SK-N-SH (cell line): Measurements from ENCODE around the gene PAX3. TPM values are rescaled to one million over a fixed set of nuclear protein-coding genes. Genes with fewer than 3 reads are reported as not detected.
A peak's percentile ranks its signal among the peaks of the same experiment; 100 is the strongest.

Experiments
- CTCF ChIA-PET: fragments of 300-600, 350-600 bp; formaldehyde crosslinking; extraction: SDS; loops from one replicate; lab custom pipeline; 2021; lab: Yijun Ruan, JAX
- POLR2A ChIA-PET: fragments of 350-600 bp; sonication (Branson Sonifier 250); formaldehyde crosslinking; extraction: SDS; loops from one replicate; lab custom pipeline; 2020; ENCODE audit warnings: antibody characterized with exemption, inconsistent platforms; lab: Yijun Ruan, JAX
- DNase-seq: peaks from one replicate; pipeline ENCODE4 v3.0.0; 2012
- H2AFZ ChIP-seq: fragments of 200-600 bp; sonication (generic); 2 replicates; pipeline ENCODE4 v1.8.1; 2016; ENCODE audit warnings: antibody characterized with exemption, mild to moderate bottlenecking, low read depth
- H3F3A ChIP-seq: fragments of 200-600 bp; sonication (generic); replicated peaks from 2 replicates; pipeline ENCODE3; 2016; ENCODE audit warnings: antibody characterized with exemption, mild to moderate bottlenecking; ENCODE audit not compliant: insufficient read depth
- H3K27ac ChIP-seq, 2 experiments: fragments of 200-500 bp in 1 of 2; fragments of 200-600 bp in 1 of 2; sonication (Bioruptor generic) in 1 of 2; sonication (generic), shearing (Covaris generic) in 1 of 2; 2 replicates each; pipeline versions ENCODE4 v1.5.1 to v1.6.1; 2014 to 2016; ENCODE audit warnings: low read depth in 2 of 2, inconsistent platforms in 1 of 2, low read length in 1 of 2, mild to moderate bottlenecking in 1 of 2, mixed read lengths in 1 of 2
- H3K27me3 ChIP-seq: fragments of 200-600 bp; sonication (generic), shearing (Covaris generic); 2 replicates; pipeline ENCODE4 v1.6.1; 2016; ENCODE audit warnings: mixed run types; ENCODE audit not compliant: insufficient read depth
- H3K36me3 ChIP-seq, 2 experiments: fragments of 200-500 bp in 1 of 2; fragments of 200-600 bp in 1 of 2; sonication (Bioruptor generic) in 1 of 2; sonication (generic) in 1 of 2; replicated peaks in 1 of 2; 2 replicates each; pipeline versions ENCODE3 to v1.5.1; 2014 to 2016; ENCODE audit warnings: low read length in 1 of 2, mild to moderate bottlenecking in 1 of 2; ENCODE audit not compliant: insufficient read depth in 2 of 2, control insufficient read depth in 1 of 2
- H3K4me1 ChIP-seq, 2 experiments: fragments of 200-500 bp in 1 of 2; fragments of 200-600 bp in 1 of 2; sonication (Bioruptor generic) in 1 of 2; sonication (generic), shearing (Covaris generic) in 1 of 2; 2 replicates each; pipeline versions ENCODE4 v1.5.1 to v1.6.1; 2014 to 2016; ENCODE audit warnings: low read depth in 1 of 2, low read length in 1 of 2, mixed run types in 1 of 2; ENCODE audit not compliant: insufficient read depth in 2 of 2, control insufficient read depth in 1 of 2
- H3K4me2 ChIP-seq: fragments of 200-600 bp; sonication (generic), shearing (Covaris generic); 2 replicates; pipeline ENCODE4 v1.6.1; 2017; ENCODE audit warnings: mixed run types
- H3K4me3 ChIP-seq, 2 experiments: fragments of 200-500 bp in 1 of 2; fragments of 200-600 bp in 1 of 2; sonication (Bioruptor generic) in 1 of 2; sonication (generic), shearing (Covaris generic) in 1 of 2; 2 replicates each; pipeline versions ENCODE4 v1.5.1 to v1.8.1; 2014 to 2016; ENCODE audit warnings: low read depth in 2 of 2, inconsistent platforms in 1 of 2, low read length in 1 of 2, mild to moderate bottlenecking in 1 of 2, mixed read lengths in 1 of 2, moderate library complexity in 1 of 2
- H3K79me2 ChIP-seq: fragments of 200-600 bp; sonication (generic); 2 replicates; pipeline ENCODE4 v1.8.1; 2017; ENCODE audit warnings: mild to moderate bottlenecking; ENCODE audit not compliant: insufficient read depth
- H3K9ac ChIP-seq: fragments of 200-600 bp; sonication (generic); 2 replicates; pipeline ENCODE4 v1.6.1; 2017; ENCODE audit warnings: mixed run types
- H3K9me2 ChIP-seq: fragments of 200-600 bp; sonication (generic); 2 replicates; pipeline ENCODE4 v1.6.1; 2017; ENCODE audit warnings: mixed run types
- H3K9me3 ChIP-seq: fragments of 200-600 bp; sonication (generic); 2 replicates; pipeline ENCODE4 v1.6.1; 2017; ENCODE audit warnings: mixed run types, mild to moderate bottlenecking, moderate library complexity
- H4K20me1 ChIP-seq: fragments of 200-600 bp; sonication (generic); 2 replicates; pipeline ENCODE4 v1.6.1; 2017; ENCODE audit warnings: mild to moderate bottlenecking, mixed run types; ENCODE audit not compliant: insufficient read depth
- CHD2 ChIP-seq: fragments of 150-350 bp; IDR thresholded peaks from 2 replicates; pipeline ENCODE4 v1.6.1; 2018; ENCODE audit warnings: low read length; ENCODE audit not compliant: partially characterized antibody
- GABPA ChIP-seq: IDR thresholded peaks from 2 replicates; pipeline ENCODE4 v1.4.0; 2012; ENCODE audit warnings: low read depth, mild to moderate bottlenecking
- MXI1 ChIP-seq: IDR thresholded peaks from 2 replicates; pipeline ENCODE4 v1.6.1; 2012; ENCODE audit warnings: mild to moderate bottlenecking, low read depth, low read length, improper control_type of control experiment
- NFIC ChIP-seq: IDR thresholded peaks from 2 replicates; pipeline ENCODE4 v1.4.0; 2012; ENCODE audit warnings: borderline replicate concordance
- NRF1 ChIP-seq: IDR thresholded peaks from 2 replicates; pipeline ENCODE4 v1.6.1; 2012; ENCODE audit warnings: low read depth, mild to moderate bottlenecking, low read length
- RXRA ChIP-seq: IDR thresholded peaks from 2 replicates; pipeline ENCODE4 v1.4.0; 2012; ENCODE audit warnings: low read depth, mild to moderate bottlenecking, borderline replicate concordance
- SIN3A ChIP-seq: IDR thresholded peaks from 2 replicates; pipeline ENCODE4 v1.6.1; 2012; ENCODE audit warnings: low read depth, mild to moderate bottlenecking, low read length, moderate library complexity, borderline replicate concordance
- SMC3 ChIP-seq: IDR thresholded peaks from 2 replicates; pipeline ENCODE4 v1.6.1; 2012; ENCODE audit warnings: low read depth, low read length, improper control_type of control experiment
- TAF1 ChIP-seq: IDR thresholded peaks from 2 replicates; pipeline ENCODE4 v1.6.1; 2012; ENCODE audit warnings: low read depth, mild to moderate bottlenecking, low read length, moderate library complexity, borderline replicate concordance
- TCF12 ChIP-seq: IDR thresholded peaks from 2 replicates; pipeline ENCODE4 v1.4.0; 2012
- YY1 ChIP-seq: IDR thresholded peaks from 2 replicates; pipeline ENCODE4 v1.4.0; 2012; ENCODE audit warnings: low read depth, mild to moderate bottlenecking
- WGBS: methylation state at CpG from one replicate; pipeline ENCODE4 v1.1.6; 2017; ENCODE audit warnings: low lambda C conversion rate; 5-methylcytosine and 5-hydroxymethylcytosine counted together
- polyA plus RNA-seq, 3 experiments: library from polyadenylated mRNA; depleted of rRNA; stranded (reverse); fragments of >200 nt; gene quantifications; 2 replicates each; pipeline ENCODE4 v1.2.3, GENCODE V29; 2012
- TF ChIP-seq, protein P1 (sequence below): fragments of 150-350 bp; IDR thresholded peaks from 2 replicates; pipeline ENCODE4 v1.6.1; 2017; ENCODE audit warnings: antibody characterized with exemption, low read length, low read depth, borderline replicate concordance
- TF ChIP-seq, protein P2 (sequence below): fragments of 150-350 bp; IDR thresholded peaks from 2 replicates; pipeline ENCODE4 v1.6.1; 2016; ENCODE audit warnings: mild to moderate bottlenecking, low read depth, low read length
- TF ChIP-seq, protein P3 (sequence below): IDR thresholded peaks from 2 replicates; pipeline ENCODE4 v1.6.1; 2012; ENCODE audit warnings: mild to moderate bottlenecking, low read depth, low read length, moderate library complexity

PAX3 gene
- polyA plus RNA-seq, 1 of the 3 experiments (the other 2 are of a cell fraction), result not detected

DNA sequence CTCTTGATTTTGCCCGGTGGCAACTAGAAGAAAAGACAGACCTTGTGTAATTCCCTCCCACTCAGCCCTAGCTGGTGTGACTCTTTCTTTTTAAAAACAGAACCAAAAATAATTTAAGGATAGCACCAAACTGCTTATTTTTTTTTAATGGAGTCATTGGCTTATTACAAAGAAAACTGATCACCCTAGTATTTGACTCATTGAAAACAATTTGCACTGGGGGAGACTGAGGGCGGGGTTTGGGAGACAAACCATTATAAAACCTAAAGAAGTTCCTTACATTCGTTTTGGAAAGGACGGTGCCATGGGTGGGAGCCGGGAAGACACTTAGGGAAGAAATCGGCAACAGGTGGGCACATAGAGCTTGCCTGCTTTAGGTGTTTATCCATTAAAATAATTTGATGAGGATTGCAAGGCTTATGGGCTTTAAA is 2.5 kb downstream of the PAX3 start:
- Histone ChIP-seq H2AFZ (no peak overlapping the region), H3K4me1 (peaks cover 0 to 2% of the 10 kb centered on the region in 2 experiments; a peak in 1 of 4 replicates), H3K9me3 (no peaks in the 10 kb centered on the region), H3K79me2 (no peaks in the 10 kb centered on the region), H3K9me2 (no peaks in the 10 kb centered on the region), H3K36me3 (no peaks in the 10 kb centered on the region), H3K27ac (no peak overlapping the region), H3F3A (no peaks in the 10 kb centered on the region), H3K9ac (no peak overlapping the region), H4K20me1 (no peaks in the 10 kb centered on the region), H3K27me3 (peaks cover 98% of the 10 kb centered on the region), H3K4me3 (peak overlapping the region in 1 of 2 experiments; percentile 51; a peak in 2 of 4 replicates), H3K4me2 (peak overlapping the region; percentile 80; the same call in 1 of the 2 replicates)
- ChIA-PET POLR2A (no interaction called here), CTCF (interaction anchor here (1.3 to 1.7 kb wide), 2 partner anchors 16 to 18 kb away, joined by 4 to 6 read pairs; no protein-coding TSS in a partner anchor)
- DNase-seq, result no peak
- TF ChIP-seq CHD2, result no peak
- TF ChIP-seq SIN3A, result no peak
- no peak for TF ChIP-seq TAF1
- no peak for TF ChIP-seq NRF1
- TF ChIP-seq YY1, result no peak
- no peak for TF ChIP-seq RXRA
- TF ChIP-seq MXI1, result no peak
- TF ChIP-seq SMC3, result no peak
- TF ChIP-seq NFIC, result no peak
- TF ChIP-seq, protein P1, sequence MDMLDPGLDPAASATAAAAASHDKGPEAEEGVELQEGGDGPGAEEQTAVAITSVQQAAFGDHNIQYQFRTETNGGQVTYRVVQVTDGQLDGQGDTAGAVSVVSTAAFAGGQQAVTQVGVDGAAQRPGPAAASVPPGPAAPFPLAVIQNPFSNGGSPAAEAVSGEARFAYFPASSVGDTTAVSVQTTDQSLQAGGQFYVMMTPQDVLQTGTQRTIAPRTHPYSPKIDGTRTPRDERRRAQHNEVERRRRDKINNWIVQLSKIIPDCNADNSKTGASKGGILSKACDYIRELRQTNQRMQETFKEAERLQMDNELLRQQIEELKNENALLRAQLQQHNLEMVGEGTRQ, result no peak
- TF ChIP-seq, protein P2, sequence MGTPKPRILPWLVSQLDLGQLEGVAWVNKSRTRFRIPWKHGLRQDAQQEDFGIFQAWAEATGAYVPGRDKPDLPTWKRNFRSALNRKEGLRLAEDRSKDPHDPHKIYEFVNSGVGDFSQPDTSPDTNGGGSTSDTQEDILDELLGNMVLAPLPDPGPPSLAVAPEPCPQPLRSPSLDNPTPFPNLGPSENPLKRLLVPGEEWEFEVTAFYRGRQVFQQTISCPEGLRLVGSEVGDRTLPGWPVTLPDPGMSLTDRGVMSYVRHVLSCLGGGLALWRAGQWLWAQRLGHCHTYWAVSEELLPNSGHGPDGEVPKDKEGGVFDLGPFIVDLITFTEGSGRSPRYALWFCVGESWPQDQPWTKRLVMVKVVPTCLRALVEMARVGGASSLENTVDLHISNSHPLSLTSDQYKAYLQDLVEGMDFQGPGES, result no peak
- TF ChIP-seq GABPA, result no peak
- no peak for TF ChIP-seq TCF12
- TF ChIP-seq, protein P3, sequence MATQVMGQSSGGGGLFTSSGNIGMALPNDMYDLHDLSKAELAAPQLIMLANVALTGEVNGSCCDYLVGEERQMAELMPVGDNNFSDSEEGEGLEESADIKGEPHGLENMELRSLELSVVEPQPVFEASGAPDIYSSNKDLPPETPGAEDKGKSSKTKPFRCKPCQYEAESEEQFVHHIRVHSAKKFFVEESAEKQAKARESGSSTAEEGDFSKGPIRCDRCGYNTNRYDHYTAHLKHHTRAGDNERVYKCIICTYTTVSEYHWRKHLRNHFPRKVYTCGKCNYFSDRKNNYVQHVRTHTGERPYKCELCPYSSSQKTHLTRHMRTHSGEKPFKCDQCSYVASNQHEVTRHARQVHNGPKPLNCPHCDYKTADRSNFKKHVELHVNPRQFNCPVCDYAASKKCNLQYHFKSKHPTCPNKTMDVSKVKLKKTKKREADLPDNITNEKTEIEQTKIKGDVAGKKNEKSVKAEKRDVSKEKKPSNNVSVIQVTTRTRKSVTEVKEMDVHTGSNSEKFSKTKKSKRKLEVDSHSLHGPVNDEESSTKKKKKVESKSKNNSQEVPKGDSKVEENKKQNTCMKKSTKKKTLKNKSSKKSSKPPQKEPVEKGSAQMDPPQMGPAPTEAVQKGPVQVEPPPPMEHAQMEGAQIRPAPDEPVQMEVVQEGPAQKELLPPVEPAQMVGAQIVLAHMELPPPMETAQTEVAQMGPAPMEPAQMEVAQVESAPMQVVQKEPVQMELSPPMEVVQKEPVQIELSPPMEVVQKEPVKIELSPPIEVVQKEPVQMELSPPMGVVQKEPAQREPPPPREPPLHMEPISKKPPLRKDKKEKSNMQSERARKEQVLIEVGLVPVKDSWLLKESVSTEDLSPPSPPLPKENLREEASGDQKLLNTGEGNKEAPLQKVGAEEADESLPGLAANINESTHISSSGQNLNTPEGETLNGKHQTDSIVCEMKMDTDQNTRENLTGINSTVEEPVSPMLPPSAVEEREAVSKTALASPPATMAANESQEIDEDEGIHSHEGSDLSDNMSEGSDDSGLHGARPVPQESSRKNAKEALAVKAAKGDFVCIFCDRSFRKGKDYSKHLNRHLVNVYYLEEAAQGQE, result no peak
- WGBS, result 29% methylated on average over 6 of the region's 6 CpGs
